T-helper 22 cell (primary cell): ENCODE data around the gene UBB.
"Not testable (repeated sequence)": the region's sequence is repeated elsewhere in the genome, so short reads cannot be mapped to it uniquely, and the experiment has no call there.

Experiments
- DNase-seq: peaks from one replicate; pipeline ENCODE4 v3.0.0-alpha.2; 2020; ENCODE audit warnings: low read depth

The UBB gene

DNA sequence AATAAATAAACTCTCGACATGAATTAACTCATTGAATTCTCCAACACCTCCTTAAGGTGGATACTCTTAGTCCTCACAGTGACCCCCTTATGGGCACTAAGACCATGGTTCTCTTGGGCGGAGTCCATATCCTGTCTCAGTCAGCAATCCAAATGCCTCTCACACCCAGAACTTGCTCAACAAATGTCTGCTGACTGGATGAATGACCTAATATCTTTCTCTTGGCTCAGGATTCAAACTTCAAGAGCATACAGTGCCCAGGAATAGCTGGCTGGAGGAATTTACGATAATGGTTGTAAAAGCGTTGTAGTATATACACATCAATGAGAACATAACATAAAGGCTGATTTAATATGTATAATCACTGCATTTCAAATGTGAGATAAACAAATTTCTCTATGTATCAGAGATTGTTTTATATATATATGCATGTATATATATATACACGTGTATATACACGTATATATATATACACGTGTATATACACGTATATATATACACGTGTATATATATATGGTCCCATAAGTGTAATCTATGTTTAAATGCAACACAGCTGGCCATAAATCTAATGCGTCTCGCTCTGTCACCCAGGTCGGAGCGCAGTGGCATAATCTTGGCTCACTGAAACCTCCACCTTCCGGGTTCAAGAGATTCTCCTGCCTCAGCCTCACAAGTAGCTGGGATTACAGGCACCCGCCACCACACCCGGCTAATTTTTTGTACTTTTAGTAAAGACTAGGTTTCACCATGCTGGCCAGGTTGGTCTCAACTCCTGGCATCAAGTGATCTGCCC is 6.5 kb upstream of the UBB start:
- no peak for DNase-seq

DNA sequence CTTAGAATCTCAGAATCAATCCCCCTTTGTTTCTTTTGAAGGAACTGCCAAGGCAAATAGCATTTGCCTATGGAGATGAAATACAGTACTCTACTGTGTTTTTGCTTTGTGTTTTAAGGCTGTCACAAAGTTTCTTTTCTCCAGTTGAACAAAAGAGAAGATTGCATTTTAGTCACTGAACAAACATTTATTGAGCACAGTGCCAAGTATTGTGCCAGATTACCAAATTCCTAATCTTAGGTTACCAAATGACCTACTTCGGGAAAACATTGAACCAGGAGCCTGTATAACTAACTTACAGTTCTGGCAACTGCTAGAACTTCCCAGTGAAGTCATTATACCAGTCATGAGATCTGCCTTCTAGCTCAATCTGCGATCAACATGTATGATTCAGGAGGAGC is 3.0 kb upstream of the UBB start:
- DNase-seq, result no peak

DNA sequence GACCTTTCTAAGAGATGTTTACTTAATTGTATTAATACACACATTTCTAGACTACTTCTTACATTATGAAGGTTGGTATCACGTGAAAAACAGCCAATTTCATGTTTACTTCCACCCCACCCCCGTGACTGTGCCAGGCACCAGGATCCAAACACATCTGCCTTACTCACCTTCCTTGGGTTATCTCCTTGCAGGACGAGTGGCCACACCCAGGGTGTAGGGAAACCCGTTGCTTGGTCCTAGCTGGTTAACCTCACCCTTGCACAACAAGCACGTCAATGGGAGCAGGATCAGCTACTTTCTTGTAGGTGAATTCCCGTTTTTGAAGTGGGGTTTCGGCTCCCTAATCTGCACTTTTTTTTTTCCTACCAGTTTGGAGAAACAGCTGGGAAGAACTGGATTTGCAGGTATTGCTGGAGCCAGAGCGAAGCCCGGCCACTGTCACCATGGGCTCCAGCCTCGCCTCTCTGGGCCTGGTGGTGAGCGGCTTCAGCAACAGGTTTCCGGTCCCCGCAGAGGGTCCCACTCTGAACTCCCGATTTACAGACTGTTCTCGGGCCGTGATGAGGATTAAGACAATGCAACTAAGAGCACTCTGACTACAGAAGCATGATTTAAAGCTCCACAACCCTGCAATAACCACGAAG is 2.1 kb upstream of the UBB start:
- DNase-seq, result no peak

DNA sequence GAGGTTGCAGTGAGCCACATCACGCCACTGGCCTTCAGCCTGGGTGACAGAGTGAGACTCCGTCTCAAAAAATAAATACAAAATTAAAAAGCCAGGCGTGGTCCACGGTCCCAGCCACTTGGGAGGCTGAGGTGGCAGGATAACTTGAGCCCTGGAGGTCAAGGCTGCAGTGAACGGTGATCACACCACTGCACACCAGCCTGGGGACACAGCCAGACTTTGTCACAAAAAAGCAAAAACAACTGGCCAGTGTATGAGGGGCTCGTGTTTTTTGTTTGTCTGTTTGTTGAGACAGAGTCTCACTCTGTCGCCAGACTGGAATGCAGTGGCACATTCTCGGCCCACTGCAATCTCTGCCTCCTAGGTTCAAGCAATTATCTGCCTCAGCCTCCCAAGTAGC is 1.2 kb upstream of the UBB start:
- no peak for DNase-seq

DNA sequence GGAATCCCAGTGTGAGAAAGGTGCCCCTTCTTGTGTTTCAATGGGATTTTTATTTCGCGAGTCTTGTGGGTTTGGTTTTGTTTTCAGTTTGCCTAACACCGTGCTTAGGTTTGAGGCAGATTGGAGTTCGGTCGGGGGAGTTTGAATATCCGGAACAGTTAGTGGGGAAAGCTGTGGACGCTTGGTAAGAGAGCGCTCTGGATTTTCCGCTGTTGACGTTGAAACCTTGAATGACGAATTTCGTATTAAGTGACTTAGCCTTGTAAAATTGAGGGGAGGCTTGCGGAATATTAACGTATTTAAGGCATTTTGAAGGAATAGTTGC is 567 bp downstream of the UBB start:
- peak; percentile 14 for DNase-seq

DNA sequence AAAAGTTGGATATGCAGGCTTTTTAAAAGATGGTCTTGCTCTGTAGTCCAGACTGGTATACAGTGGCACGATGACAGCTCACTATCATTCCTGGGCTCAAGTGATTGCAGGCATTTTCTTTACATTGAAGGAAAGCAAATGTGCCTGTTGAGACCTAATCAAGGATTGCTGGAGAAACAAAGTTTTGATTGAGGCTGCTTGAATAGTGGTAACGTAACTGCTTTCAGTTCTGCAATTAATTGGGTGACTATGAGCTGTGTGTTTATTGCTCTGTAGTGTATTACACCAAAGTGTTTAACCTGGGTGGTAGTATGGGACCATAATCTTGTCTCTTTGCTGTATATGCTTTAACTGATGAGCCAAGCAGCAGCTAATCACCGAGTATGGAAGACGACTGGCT is 2.3 kb downstream of the UBB start:
- no peak for DNase-seq

DNA sequence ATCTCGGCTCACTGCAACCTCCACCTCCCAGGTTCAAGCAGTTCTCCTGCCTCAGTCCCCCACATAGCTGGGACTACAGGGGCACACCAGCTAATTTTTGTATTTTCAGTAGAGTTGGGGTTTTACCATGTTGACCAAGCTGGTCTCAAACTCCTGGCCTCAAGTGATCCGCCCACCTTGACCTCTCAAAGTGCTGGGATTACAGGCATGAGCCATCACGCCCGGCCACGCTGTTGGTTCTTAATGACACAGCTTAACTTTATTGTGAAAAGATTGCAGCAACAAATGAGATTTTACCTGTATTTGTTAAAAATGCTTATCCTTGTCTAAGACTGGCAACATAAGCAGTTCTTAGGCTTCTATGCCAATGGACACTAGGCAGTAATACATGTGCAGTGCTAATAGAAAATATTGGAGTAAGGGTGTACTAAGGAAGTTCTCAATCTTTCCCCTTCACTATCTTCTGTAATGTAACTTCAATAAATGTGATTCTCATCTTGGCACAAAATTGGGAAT is 2.9 kb downstream of the UBB start:
- no peak for DNase-seq

DNA sequence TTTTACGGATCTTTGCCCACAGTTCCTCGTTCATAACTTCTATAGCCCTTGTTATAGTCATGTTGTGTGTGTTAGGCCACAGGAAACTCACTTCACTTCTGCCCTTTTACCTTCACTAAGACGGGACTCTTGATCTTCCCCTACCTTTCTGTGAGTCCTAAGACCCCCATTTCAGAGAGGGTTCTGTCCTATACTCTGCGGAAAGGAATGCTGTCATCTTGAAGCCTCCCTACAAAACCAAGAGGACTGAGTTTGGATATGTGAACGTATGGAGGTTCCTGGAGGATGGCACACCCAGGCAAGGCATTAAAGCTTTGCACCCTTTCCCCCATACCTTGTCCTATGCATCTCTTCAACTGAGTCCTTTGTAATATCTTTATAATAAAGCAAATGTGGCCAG is 3.7 kb downstream of the UBB start:
- DNase-seq, result no peak

DNA sequence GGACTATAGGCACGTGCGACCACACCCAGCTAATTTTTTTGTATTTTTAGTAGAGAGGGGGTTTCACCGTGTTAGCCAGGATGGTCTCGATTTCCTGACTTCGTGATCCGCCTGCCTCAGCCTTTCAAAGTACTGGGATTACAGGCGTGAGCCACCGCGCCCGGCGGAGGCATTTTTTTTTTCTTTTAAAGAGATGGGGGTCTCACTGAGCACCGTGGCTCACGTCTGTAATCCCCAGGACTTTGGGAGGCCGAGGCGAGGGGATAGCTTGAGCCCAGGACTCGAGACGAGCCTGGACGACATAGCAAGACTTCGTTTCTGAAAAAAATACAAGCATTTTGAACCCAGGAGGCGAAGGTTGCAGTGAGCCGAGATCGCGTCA is 5.2 kb downstream of the UBB start:
- not testable (repeated sequence) for DNase-seq

DNA sequence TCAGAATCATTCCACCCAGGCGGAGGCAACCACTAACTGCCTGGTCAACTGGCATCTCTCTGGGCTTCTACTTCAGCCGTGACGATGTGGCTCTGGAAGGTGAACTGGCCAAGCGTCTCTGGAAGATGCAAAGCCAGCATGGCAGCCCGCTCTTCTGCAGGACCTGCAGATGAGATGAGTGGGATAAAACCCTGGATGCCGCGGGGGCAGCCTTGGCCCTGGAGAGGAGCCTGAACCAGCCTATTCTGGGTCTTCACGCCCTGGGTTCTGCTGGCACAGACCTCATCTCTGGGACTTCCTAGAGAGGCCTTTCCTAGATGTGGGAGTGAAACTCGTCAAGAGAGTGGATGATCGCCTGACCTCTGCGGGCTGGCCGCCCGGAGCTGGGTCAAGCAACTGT is 10.6 kb downstream of the UBB start:
- no peak for DNase-seq

DNA sequence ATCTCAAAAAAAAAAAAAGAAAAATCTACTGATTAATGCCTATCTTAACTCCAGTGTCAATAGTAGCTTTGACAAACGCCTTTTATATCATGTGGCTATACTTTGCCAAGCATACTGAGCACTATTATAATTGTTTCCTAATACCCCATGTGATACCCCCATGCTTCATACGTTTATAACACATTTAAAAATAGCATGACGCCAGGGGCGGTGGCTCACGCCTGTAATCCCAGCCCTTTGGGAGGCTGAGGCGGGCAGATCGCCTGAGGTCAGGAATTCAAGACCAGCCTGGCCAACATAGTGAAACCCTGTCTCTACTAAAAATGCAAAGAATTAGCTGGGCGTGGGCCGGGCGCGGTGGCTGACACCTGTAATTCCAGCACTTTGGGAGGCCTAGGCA is 11.6 kb downstream of the UBB start:
- not testable (repeated sequence) for DNase-seq

DNA sequence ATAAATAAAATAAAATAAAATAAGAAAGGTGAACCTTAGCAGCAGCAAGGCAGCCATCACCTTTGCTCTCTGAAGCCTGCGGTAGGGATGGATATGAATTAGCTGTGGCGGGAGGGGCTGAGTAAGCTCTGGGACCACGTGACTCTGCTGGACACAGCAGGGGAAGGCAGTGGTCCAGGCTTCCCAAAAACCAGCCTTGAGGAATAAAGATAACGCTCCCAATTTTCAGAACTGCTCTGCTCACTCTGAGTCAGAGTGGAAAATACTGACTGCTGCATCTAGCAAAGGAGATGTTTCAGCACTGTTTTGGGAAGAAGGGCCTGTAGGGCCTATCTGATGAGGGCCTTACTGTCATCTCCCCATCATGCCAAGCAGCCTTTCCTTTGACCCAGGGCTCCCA is 15.0 kb downstream of the UBB start:
- not testable (repeated sequence) for DNase-seq

DNA sequence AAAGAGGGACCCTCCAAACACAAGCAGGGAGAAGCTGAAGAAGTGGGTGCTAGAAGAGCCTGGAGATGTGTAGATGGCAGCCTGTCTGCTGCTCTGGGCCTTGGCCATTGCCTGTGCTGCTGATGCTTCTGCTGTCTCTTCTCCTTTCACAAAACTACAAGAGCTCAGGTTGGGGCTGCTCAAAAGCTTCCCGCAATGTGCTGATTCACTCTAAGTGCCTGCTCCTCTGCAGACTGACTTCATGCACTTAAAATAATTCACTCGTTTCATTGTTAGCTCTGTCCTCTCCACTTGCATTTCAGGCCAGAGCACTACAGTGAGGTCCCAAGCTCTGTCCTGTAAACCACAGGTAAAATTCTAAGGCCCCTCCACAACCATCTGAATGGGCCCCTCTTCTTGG is 15.8 kb downstream of the UBB start:
- DNase-seq, result not testable (repeated sequence)

DNA sequence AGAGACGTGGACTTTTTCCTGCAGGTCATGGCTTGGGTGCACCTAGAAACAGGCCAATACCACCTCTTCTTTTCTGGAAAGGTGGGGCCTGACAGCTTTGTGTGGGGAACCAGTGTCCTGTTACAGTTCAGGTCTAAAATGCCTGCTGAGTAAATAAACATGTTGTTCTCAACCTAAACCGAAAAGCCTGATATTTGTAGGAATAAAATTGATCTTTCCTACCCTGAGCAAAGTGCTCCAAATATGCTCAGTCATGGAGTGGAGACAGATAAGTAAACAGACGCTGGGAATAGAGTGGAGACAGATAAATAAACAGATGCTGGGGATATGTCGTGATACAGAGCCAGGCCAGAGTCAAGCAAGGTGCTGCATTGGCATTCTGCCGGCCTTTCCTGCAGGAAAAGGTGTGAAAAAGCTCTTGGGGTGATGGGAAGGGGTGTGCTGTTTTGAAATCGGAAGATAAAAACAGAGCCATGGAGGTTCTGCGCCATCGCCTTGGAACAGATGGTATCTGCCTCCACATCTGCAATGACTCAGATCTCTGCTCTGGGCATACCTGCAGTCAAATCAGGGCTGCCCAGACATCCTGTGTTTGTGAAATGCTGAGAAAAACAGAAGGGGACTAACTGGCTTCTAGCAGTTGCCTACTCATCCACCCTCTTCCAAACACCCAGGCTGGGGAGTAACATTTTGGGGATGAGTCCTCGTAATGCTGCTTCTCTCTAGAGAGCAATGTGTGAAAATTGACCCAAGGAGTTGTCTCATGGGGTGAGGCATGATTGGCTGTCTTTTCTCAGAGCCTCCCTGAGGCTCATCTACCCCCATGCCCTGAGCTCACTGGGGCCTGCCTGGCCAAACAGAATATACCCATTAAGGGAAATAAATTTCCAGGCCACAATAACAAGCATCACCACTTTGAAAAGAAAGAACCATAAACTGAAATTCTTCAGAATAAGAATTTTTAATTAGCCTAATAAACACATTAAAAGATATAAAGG is 17.7 kb downstream of the UBB start:
- DNase-seq, result no peak

DNA sequence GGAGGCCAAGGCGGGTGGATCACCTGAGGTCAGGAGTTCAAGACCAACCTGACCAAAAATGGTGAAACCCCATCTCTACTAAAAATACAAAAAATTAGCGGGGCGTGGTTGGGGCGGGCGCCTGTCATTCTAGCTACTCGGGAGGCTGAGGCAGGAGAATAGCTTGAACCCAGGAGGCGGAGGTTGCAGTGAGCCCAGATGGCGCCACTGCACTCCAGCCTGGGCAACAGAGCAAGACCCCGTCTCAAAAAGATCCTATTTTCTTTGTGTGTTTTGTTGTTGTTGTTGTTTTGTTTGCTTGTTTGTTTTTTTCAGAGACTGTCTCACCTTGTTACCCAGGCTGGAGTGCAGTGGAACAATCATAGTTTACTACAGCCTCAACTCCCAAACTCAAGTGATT is 23.0 kb downstream of the UBB start:
- not testable (repeated sequence) for DNase-seq

DNA sequence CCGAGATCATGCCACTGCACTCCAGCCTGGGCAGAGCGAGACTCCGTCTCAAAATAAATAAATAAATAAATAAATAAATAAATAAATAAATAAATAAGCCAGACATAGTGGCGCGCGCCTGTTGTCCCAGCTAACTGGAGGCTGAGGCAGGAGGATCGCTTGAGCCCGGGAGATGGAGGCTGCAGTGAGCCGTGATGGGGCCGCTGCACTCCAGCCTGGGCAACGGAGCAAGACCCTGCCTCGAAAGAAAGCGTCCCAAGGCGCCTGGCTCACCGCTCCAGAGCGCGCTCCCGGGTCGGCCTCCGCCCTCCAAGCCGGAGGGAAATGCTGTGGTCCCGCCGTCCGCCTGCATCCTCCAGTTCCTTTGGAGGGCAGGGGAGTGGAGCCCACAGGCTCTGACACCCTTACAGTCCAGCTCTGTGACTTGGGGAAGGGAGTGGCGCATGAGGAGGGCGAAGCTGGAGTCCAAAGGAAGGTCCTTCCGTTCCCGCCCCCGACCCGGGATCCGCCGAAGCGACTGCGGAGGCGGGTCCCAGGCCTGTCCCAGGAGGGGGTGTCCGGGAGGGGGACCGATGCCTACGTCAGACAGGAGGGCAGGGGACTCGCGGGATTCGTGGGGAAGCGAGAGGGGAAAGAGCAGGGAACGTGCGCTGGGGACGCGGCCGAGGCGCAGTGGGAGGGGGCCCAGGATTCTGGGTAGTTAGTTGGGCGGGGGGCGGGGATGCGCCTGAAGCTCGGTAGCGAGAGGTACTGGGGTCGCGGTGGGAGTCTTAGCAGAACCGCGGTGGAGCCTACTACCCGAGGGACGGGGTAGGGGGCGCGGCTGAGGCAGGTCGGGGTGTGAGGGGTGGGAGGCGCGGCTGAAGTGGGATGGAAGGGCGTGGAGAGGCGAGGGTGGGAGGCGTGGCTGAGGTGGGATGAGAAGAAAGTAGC is 26.1 kb downstream of the UBB start:
- no peak for DNase-seq

DNA sequence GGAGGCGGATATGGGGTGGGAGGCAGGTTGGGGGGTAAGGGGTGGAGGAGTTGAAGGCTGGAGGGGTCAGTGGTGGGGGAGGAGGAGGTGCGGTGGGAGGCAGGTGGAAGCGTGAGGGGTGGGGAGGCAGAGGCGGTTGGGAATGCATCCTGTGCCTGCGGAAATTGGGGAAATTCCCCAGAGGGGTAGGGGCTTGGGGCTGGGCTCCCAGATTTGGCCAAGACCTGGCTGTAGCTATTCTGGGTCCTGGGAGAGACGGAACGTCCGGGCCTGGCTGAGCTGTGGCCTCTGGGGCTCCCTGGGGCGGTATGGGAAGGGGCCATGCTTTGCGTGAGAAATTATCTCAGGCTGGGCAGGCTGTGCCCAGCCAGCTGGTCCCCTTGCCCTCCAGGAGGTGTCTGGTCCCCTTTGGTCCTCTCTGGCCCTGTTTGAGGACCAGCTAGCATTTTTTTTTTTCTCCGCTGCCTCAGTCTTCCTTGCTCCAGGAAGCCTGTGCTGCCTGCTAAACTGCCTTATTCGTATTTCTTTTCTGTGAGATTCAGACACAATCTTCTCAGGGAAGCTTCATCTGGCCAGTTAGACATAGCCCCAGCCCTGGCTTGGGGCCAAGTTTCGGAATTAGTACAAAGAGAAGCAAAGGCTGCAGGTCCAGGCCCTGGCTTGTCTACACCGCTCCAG is 27.2 kb downstream of the UBB start:
- no peak for DNase-seq

DNA sequence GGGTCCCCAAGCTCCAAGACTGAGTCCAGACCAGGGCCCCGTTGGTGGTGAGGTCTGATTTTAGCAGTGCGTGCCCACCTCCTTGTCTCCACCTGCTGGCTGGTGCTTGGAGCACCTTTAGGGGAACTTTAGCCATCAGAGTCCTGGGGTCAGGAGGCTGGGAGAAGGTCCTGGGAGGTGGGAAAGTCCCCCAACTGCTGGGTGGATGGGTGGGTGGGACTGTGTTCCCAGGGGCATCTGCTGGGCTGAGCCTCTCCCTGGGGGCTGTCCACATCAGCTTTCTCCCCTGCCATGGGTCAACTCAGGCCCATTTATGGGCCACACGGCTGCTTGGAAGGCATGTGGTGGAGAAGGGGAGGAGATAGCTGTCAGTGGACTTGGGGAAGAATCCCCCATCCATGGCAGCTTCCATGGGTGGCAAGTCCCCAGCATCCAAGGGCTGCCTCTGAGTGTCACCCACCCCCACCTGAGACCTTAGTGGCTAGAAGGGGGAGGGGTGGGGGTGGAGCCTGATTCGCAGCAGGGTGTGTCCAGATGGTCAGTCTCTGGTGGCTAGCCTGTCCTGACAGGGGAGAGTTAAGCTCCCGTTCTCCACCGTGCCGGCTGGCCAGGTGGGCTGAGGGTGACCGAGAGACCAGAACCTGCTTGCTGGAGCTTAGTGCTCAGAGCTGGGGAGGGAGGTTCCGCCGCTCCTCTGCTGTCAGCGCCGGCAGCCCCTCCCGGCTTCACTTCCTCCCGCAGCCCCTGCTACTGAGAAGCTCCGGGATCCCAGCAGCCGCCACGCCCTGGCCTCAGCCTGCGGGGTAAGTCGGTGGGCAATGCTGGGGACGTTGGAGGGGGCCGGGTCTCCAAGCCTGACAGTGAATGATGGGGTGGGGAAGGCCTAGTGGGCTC is 34.4 kb downstream of the UBB start, which contains the start of gene TRPV2:
Gene TRPV2, plus strand, starts transcription at position 541 of the 894 bp plus-strand sequence. CDS start 2,098 bp downstream, outside the sequence.
- DNase-seq, result no peak

DNA sequence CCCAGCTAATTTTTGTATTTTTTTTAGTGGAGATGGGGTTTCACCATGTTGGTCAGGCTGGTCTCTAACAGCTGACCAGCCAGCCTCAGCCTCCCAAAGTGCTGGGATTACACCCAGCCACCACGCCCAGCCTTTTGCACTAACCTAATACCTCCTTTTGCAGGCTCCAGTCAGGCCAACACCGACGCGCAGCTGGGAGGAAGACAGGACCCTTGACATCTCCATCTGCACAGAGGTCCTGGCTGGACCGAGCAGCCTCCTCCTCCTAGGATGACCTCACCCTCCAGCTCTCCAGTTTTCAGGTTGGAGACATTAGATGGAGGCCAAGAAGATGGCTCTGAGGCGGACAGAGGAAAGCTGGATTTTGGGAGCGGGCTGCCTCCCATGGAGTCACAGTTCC is 36.5 kb downstream of the UBB start:
- DNase-seq, result no peak
